GM23338 (cell line): ENCODE measurements around the gene FXYD5.

Experiments
- CREB1 ChIP-seq: fragments of 250-450 bp; sonication (Bioruptor Pico); IDR thresholded peaks from 2 replicates; pipeline ENCODE4 v1.5.0; 2020; ENCODE audit warnings: low read depth, mild to moderate bottlenecking, moderate library complexity
- EZH2 ChIP-seq: fragments of 200-600 bp; sonication (generic); IDR thresholded peaks from one replicate; pipeline ENCODE4 v1.8.0; 2017; ENCODE audit warnings: antibody characterized with exemption, mild to moderate bottlenecking, low read depth; ENCODE audit not compliant: unreplicated experiment
- EZH2phosphoT487 ChIP-seq: fragments of 200-600 bp; sonication (generic); IDR thresholded peaks from one replicate; pipeline ENCODE4 v1.8.1; 2018; ENCODE audit warnings: antibody characterized with exemption; ENCODE audit not compliant: unreplicated experiment
- JUNB ChIP-seq: IDR thresholded peaks from one replicate; pipeline ENCODE4 v1.6.1; 2016; ENCODE audit warnings: antibody characterized with exemption; ENCODE audit not compliant: unreplicated experiment
- NANOG ChIP-seq: IDR thresholded peaks from 2 replicates; pipeline ENCODE4 v1.6.1; 2016; ENCODE audit warnings: antibody characterized with exemption, borderline replicate concordance
- POLR2AphosphoS5 ChIP-seq: IDR thresholded peaks from 2 replicates; pipeline ENCODE4 v1.6.1; 2016; ENCODE audit warnings: antibody characterized with exemption, low read depth
- ZNF114 ChIP-seq: fragments of 250-450 bp; sonication (Bioruptor Pico); IDR thresholded peaks from 2 replicates; pipeline ENCODE4 v1.5.0; 2020; ENCODE audit warnings: mild to moderate bottlenecking, moderate library complexity
- ZNF331 ChIP-seq: fragments of 250-450 bp; sonication (Bioruptor Pico); IDR thresholded peaks from 2 replicates; pipeline ENCODE4 v1.5.0; 2020; ENCODE audit warnings: low read depth, mild to moderate bottlenecking, moderate library complexity
- TF ChIP-seq, protein P1 (sequence below), 2 experiments: fragments of 200-600 bp in 1 of 2; sonication (generic) in 1 of 2; conservative IDR thresholded peaks; 2 replicates each; pipeline versions ENCODE4 v1.5.1 to v1.6.1; 2016 to 2017; ENCODE audit warnings: antibody characterized with exemption in 2 of 2, low read depth in 2 of 2, mild to moderate bottlenecking in 2 of 2, moderate library complexity in 1 of 2
- TF ChIP-seq, protein P2 (sequence below): IDR thresholded peaks from one replicate; pipeline ENCODE4 v1.6.1; 2018; ENCODE audit warnings: antibody characterized with exemption; ENCODE audit not compliant: unreplicated experiment
- TF ChIP-seq, protein P3 (sequence below): IDR thresholded peaks from 2 replicates; pipeline ENCODE4 v1.6.1; 2016; ENCODE audit warnings: antibody characterized with exemption
- TF ChIP-seq, protein P4 (sequence below): fragments of 250-450 bp; sonication (Bioruptor Pico); IDR thresholded peaks from 2 replicates; pipeline ENCODE4 v1.5.0; 2020; ENCODE audit warnings: mild to moderate bottlenecking, moderate library complexity

DNA sequence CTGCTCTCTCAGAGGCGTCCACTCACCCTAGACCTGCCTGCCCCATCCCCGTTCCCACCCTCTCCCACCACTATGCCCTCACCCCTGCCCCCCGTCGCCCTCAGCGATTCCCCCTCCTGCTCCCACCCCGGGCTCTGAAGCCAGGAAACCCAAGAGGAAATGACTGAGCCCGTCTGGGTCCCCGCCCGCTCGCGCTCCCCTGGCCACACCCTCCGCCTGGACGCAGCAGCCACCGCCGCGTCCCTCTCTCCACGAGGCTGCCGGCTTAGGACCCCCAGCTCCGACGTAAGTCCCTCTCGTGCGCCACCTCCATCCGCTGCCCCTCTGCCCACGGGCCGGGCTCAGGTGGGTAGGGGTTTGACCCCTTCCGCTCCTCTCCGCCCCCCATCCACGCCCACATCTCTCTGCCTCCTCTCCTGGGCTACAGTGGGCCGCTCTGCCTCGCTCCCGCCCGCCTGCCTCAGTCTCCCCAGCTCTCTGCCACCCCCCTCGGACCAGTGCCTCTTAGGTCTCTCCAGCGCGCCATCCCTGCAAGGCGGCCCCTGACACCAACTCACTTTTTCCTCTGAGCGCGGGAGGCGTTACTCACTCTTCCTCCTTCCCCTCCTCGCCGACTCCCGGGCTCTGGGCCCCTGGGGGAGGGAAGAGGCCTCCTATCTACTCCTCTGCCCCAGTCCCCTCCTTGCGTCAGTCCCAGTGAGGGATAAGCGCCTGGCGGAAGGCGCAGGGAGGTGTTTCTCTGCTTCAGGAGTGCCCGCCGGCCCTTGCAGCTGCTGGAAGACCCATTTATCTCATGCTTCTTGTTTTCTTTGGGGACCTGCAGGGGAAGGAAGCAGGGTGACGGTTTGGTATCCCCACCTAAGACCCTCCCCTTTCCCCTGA, at the start of gene FXYD5:
- TF ChIP-seq EZH2 = no peak
- TF ChIP-seq, protein P1, sequence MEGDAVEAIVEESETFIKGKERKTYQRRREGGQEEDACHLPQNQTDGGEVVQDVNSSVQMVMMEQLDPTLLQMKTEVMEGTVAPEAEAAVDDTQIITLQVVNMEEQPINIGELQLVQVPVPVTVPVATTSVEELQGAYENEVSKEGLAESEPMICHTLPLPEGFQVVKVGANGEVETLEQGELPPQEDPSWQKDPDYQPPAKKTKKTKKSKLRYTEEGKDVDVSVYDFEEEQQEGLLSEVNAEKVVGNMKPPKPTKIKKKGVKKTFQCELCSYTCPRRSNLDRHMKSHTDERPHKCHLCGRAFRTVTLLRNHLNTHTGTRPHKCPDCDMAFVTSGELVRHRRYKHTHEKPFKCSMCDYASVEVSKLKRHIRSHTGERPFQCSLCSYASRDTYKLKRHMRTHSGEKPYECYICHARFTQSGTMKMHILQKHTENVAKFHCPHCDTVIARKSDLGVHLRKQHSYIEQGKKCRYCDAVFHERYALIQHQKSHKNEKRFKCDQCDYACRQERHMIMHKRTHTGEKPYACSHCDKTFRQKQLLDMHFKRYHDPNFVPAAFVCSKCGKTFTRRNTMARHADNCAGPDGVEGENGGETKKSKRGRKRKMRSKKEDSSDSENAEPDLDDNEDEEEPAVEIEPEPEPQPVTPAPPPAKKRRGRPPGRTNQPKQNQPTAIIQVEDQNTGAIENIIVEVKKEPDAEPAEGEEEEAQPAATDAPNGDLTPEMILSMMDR (conservative IDR thresholded peaks at IDR 0.05; ENCODE audit: low read depth in 2 of 2) = no peak
- TF ChIP-seq, protein P2, sequence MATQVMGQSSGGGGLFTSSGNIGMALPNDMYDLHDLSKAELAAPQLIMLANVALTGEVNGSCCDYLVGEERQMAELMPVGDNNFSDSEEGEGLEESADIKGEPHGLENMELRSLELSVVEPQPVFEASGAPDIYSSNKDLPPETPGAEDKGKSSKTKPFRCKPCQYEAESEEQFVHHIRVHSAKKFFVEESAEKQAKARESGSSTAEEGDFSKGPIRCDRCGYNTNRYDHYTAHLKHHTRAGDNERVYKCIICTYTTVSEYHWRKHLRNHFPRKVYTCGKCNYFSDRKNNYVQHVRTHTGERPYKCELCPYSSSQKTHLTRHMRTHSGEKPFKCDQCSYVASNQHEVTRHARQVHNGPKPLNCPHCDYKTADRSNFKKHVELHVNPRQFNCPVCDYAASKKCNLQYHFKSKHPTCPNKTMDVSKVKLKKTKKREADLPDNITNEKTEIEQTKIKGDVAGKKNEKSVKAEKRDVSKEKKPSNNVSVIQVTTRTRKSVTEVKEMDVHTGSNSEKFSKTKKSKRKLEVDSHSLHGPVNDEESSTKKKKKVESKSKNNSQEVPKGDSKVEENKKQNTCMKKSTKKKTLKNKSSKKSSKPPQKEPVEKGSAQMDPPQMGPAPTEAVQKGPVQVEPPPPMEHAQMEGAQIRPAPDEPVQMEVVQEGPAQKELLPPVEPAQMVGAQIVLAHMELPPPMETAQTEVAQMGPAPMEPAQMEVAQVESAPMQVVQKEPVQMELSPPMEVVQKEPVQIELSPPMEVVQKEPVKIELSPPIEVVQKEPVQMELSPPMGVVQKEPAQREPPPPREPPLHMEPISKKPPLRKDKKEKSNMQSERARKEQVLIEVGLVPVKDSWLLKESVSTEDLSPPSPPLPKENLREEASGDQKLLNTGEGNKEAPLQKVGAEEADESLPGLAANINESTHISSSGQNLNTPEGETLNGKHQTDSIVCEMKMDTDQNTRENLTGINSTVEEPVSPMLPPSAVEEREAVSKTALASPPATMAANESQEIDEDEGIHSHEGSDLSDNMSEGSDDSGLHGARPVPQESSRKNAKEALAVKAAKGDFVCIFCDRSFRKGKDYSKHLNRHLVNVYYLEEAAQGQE = no peak
- peak; percentile 72 for TF ChIP-seq POLR2AphosphoS5
- TF ChIP-seq CREB1 (CRISPR knock-in tag) = no peak
- TF ChIP-seq EZH2phosphoT487 = no peak
- no peak for TF ChIP-seq JUNB
- no peak for TF ChIP-seq ZNF114 (CRISPR knock-in tag)
- no peak for TF ChIP-seq NANOG
- TF ChIP-seq, protein P3, sequence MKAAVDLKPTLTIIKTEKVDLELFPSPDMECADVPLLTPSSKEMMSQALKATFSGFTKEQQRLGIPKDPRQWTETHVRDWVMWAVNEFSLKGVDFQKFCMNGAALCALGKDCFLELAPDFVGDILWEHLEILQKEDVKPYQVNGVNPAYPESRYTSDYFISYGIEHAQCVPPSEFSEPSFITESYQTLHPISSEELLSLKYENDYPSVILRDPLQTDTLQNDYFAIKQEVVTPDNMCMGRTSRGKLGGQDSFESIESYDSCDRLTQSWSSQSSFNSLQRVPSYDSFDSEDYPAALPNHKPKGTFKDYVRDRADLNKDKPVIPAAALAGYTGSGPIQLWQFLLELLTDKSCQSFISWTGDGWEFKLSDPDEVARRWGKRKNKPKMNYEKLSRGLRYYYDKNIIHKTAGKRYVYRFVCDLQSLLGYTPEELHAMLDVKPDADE = no peak
- TF ChIP-seq, protein P4, sequence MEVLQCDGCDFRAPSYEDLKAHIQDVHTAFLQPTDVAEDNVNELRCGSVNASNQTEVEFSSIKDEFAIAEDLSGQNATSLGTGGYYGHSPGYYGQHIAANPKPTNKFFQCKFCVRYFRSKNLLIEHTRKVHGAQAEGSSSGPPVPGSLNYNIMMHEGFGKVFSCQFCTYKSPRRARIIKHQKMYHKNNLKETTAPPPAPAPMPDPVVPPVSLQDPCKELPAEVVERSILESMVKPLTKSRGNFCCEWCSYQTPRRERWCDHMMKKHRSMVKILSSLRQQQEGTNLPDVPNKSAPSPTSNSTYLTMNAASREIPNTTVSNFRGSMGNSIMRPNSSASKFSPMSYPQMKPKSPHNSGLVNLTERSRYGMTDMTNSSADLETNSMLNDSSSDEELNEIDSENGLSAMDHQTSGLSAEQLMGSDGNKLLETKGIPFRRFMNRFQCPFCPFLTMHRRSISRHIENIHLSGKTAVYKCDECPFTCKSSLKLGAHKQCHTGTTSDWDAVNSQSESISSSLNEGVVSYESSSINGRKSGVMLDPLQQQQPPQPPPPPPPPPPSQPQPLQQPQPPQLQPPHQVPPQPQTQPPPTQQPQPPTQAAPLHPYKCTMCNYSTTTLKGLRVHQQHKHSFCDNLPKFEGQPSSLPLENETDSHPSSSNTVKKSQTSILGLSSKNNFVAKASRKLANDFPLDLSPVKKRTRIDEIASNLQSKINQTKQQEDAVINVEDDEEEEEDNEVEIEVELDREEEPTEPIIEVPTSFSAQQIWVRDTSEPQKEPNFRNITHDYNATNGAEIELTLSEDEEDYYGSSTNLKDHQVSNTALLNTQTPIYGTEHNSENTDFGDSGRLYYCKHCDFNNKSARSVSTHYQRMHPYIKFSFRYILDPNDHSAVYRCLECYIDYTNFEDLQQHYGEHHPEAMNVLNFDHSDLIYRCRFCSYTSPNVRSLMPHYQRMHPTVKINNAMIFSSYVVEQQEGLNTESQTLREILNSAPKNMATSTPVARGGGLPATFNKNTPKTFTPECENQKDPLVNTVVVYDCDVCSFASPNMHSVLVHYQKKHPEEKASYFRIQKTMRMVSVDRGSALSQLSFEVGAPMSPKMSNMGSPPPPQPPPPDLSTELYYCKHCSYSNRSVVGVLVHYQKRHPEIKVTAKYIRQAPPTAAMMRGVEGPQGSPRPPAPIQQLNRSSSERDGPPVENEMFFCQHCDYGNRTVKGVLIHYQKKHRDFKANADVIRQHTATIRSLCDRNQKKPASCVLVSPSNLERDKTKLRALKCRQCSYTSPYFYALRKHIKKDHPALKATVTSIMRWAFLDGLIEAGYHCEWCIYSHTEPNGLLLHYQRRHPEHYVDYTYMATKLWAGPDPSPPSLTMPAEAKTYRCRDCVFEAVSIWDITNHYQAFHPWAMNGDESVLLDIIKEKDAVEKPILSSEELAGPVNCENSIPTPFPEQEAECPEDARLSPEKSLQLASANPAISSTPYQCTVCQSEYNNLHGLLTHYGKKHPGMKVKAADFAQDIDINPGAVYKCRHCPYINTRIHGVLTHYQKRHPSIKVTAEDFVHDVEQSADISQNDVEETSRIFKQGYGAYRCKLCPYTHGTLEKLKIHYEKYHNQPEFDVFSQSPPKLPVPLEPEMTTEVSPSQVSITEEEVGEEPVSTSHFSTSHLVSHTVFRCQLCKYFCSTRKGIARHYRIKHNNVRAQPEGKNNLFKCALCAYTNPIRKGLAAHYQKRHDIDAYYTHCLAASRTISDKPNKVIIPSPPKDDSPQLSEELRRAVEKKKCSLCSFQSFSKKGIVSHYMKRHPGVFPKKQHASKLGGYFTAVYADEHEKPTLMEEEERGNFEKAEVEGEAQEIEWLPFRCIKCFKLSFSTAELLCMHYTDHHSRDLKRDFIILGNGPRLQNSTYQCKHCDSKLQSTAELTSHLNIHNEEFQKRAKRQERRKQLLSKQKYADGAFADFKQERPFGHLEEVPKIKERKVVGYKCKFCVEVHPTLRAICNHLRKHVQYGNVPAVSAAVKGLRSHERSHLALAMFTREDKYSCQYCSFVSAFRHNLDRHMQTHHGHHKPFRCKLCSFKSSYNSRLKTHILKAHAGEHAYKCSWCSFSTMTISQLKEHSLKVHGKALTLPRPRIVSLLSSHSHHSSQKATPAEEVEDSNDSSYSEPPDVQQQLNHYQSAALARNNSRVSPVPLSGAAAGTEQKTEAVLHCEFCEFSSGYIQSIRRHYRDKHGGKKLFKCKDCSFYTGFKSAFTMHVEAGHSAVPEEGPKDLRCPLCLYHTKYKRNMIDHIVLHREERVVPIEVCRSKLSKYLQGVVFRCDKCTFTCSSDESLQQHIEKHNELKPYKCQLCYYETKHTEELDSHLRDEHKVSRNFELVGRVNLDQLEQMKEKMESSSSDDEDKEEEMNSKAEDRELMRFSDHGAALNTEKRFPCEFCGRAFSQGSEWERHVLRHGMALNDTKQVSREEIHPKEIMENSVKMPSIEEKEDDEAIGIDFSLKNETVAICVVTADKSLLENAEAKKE = no peak
- TF ChIP-seq ZNF331 (CRISPR knock-in tag) = no peak
